ENCODE measurements around the gene FRAS1. TPM values are rescaled to one million over a fixed set of nuclear protein-coding genes. Genes with fewer than 3 reads are reported as not detected.

FRAS1 gene
- total RNA-seq, 1 experiment from 2014 or later: 3.4 TPM

DNA sequence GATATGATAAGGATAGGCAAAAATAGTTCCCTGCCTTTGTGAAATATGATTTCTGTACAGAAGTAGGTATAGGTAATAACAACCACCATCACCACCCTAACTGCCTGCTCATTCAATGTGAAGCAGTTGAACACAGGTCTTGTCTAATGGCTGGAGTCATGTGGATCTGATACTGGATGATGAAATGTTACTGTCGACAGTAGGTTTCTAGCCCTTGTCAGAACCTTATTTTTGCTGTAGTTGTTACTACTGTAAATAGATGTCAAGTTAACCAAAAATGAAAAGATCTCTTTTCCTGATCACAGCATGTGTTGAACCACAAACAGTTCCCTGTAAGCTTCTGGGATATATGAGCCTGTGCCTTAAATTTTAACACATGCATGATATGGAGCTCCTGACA lies 142.9 kb downstream of the FRAS1 start:
- H3K4me2 ChIP-seq (ENCODE audit: low read length): no peak overlapping the region
- H3K9ac ChIP-seq (ENCODE audit: low read length): no peak overlapping the region
- CTCF ChIA-PET: no interaction called here
- DNase-seq (no peak), ATAC-seq (no peak)
- H3K4me1 ChIP-seq (ENCODE audit: insufficient read depth, low read length): no peaks in the 10 kb centered on the region
- no peak for TF ChIP-seq EZH2phosphoT487 (IDR thresholded peaks at IDR 0.05; ENCODE audit: borderline replicate concordance, low read length)
- H2AFZ ChIP-seq (ENCODE audit: low read length): no peak overlapping the region
- POLR2A ChIA-PET (ENCODE audit: unreplicated experiment): no interaction called here
- H3K9me3 ChIP-seq (ENCODE audit: low read length): no peaks in the 10 kb centered on the region
- no TSS peak for BruUV-seq (replicated peaks)
- no peaks in the 10 kb centered on the region for H3F3A ChIP-seq (ENCODE audit: low read length, unreplicated experiment)
- intact Hi-C loops (cut with micrococcal nuclease): no loop called here
- no peaks in the 10 kb centered on the region for H3K9me2 ChIP-seq (replicated peaks; ENCODE audit: low read length)
- no peaks in the 10 kb centered on the region for H3K27me3 ChIP-seq (ENCODE audit: low read length)
- H3K79me2 ChIP-seq (ENCODE audit: low read length): no peaks in the 10 kb centered on the region
- H3K27ac ChIP-seq (ENCODE audit: low read length): no peak overlapping the region
- H3K36me3 ChIP-seq (ENCODE audit: low read depth, low read length): no peaks in the 10 kb centered on the region
- no peaks in the 10 kb centered on the region for H4K20me1 ChIP-seq (ENCODE audit: low read length)
- no peak overlapping the region for H3K4me3 ChIP-seq (ENCODE audit: low read length)

GRCh38 chr4:78200949-78201348 lies 143.8 kb downstream of the FRAS1 start:
- ATAC-seq (no peak), DNase-seq (no peak)
- no peak overlapping the region for H3K4me2 ChIP-seq (ENCODE audit: low read length)
- BruUV-seq (replicated peaks): no TSS peak
- no peaks in the 10 kb centered on the region for H3F3A ChIP-seq (ENCODE audit: low read length, unreplicated experiment)
- intact Hi-C loops (cut with micrococcal nuclease): no loop called here
- no peaks in the 10 kb centered on the region for H3K9me2 ChIP-seq (replicated peaks; ENCODE audit: low read length)
- CTCF ChIA-PET: no interaction called here
- no peaks in the 10 kb centered on the region for H3K79me2 ChIP-seq (ENCODE audit: low read length)
- H3K4me1 ChIP-seq (ENCODE audit: insufficient read depth, low read length): no peaks in the 10 kb centered on the region
- no peaks in the 10 kb centered on the region for H3K27me3 ChIP-seq (ENCODE audit: low read length)
- H4K20me1 ChIP-seq (ENCODE audit: low read length): no peaks in the 10 kb centered on the region
- no peaks in the 10 kb centered on the region for H3K9me3 ChIP-seq (ENCODE audit: low read length)
- no peak for TF ChIP-seq CTCF (conservative IDR thresholded peaks at IDR 0.05; ENCODE audit: low read depth, low read length)
- no peak for TF ChIP-seq EZH2phosphoT487 (IDR thresholded peaks at IDR 0.05; ENCODE audit: borderline replicate concordance, low read length)
- no peak for TF ChIP-seq EZH2 (IDR thresholded peaks at IDR 0.05; ENCODE audit: low read length, unreplicated experiment)
- no peak overlapping the region for H2AFZ ChIP-seq (ENCODE audit: low read length)
- H3K27ac ChIP-seq (ENCODE audit: low read length): no peak overlapping the region
- H3K4me3 ChIP-seq (ENCODE audit: low read length): no peak overlapping the region
- POLR2A ChIA-PET (ENCODE audit: unreplicated experiment): no interaction called here
- no peak overlapping the region for H3K9ac ChIP-seq (ENCODE audit: low read length)
- H3K36me3 ChIP-seq (ENCODE audit: low read depth, low read length): no peaks in the 10 kb centered on the region

GRCh38 chr4:78204176-78204575 lies 147.1 kb downstream of the FRAS1 start:
- Histone ChIP-seq H3K9me2 (replicated peaks; ENCODE audit: low read length) (no peaks in the 10 kb centered on the region), H2AFZ (ENCODE audit: low read length) (no peak overlapping the region), H3K9ac (ENCODE audit: low read length) (no peak overlapping the region), H3K4me2 (ENCODE audit: low read length) (no peak overlapping the region), H3K4me3 (ENCODE audit: low read length) (no peak overlapping the region), H3K27ac (ENCODE audit: low read length) (no peak overlapping the region), H3F3A (ENCODE audit: low read length, unreplicated experiment) (no peaks in the 10 kb centered on the region), H3K9me3 (ENCODE audit: low read length) (no peaks in the 10 kb centered on the region), H3K27me3 (ENCODE audit: low read length) (no peaks in the 10 kb centered on the region), H3K36me3 (ENCODE audit: low read depth, low read length) (no peaks in the 10 kb centered on the region), H3K4me1 (ENCODE audit: insufficient read depth, low read length) (no peaks in the 10 kb centered on the region), H4K20me1 (ENCODE audit: low read length) (no peaks in the 10 kb centered on the region), H3K79me2 (ENCODE audit: low read length) (no peaks in the 10 kb centered on the region)
- ChIA-PET CTCF (no interaction called here), POLR2A (ENCODE audit: unreplicated experiment) (no interaction called here)
- no TSS peak for BruUV-seq (replicated peaks)
- no peak for DNase-seq
- no peak for ATAC-seq
- TF ChIP-seq EZH2 (IDR thresholded peaks at IDR 0.05; ENCODE audit: low read length, unreplicated experiment): no peak
- TF ChIP-seq EZH2phosphoT487 (IDR thresholded peaks at IDR 0.05; ENCODE audit: borderline replicate concordance, low read length): no peak
- no peak for TF ChIP-seq CTCF (conservative IDR thresholded peaks at IDR 0.05; ENCODE audit: low read depth, low read length)
- intact Hi-C loops (cut with micrococcal nuclease): no loop called here

All from PC-3 (cell line).